H9 (cell line): Measurements from ENCODE around the gene HLF. TPM values are rescaled to one million over a fixed set of nuclear protein-coding genes. Genes with fewer than 3 reads are reported as not detected.

ENCODE experiments used
- DNase-seq: peaks from one replicate; pipeline ENCODE4 v3.0.0-alpha.2; 2017
- H2AFZ ChIP-seq: one replicate; pipeline ENCODE4 v1.6.1; 2013; ENCODE audit warnings: mild to moderate bottlenecking, low read length, control low read depth, moderate library complexity
- H2AK5ac ChIP-seq: 2 replicates; pipeline ENCODE4 v1.6.1; 2013; ENCODE audit warnings: low read length, control low read depth, mixed read lengths; ENCODE audit not compliant: insufficient read length
- H2BK120ac ChIP-seq: one replicate; pipeline ENCODE4 v1.6.1; 2013; ENCODE audit warnings: low read depth, mild to moderate bottlenecking, low read length, control low read depth, inconsistent platforms; ENCODE audit not compliant: poor library complexity, severe bottlenecking
- H2BK12ac ChIP-seq: 2 replicates; pipeline ENCODE4 v1.6.1; 2013; ENCODE audit warnings: low read length, control low read depth, mixed read lengths, low read depth; ENCODE audit not compliant: insufficient read length
- H2BK15ac ChIP-seq: 2 replicates; pipeline ENCODE4 v1.6.1; 2013; ENCODE audit warnings: low read depth, low read length, control low read depth
- H2BK20ac ChIP-seq: one replicate; pipeline ENCODE4 v1.6.1; 2013; ENCODE audit warnings: low read depth, mild to moderate bottlenecking, low read length, control low read depth, inconsistent platforms; ENCODE audit not compliant: poor library complexity, severe bottlenecking
- H2BK5ac ChIP-seq: 2 replicates; pipeline ENCODE4 v1.6.1; 2013; ENCODE audit warnings: low read length, control low read depth, mixed read lengths; ENCODE audit not compliant: insufficient read length
- H3K14ac ChIP-seq: 2 replicates; pipeline ENCODE4 v1.6.1; 2013; ENCODE audit warnings: low read length, control low read depth; ENCODE audit not compliant: insufficient read depth
- H3K18ac ChIP-seq: 2 replicates; pipeline ENCODE4 v1.6.1; 2013; ENCODE audit warnings: low read depth, mild to moderate bottlenecking, mixed read lengths, low read length, control low read depth; ENCODE audit not compliant: insufficient read length
- H3K23ac ChIP-seq: 2 replicates; pipeline ENCODE4 v1.6.1; 2013; ENCODE audit warnings: low read length, control low read depth, mixed read lengths, low read depth; ENCODE audit not compliant: insufficient read length
- H3K23me2 ChIP-seq: 2 replicates; pipeline ENCODE4 v1.6.1; 2013; ENCODE audit warnings: low read depth, mild to moderate bottlenecking, mixed read lengths, low read length, control low read depth; ENCODE audit not compliant: insufficient read length, poor library complexity, severe bottlenecking
- H3K27ac ChIP-seq: 2 replicates; pipeline ENCODE4 v1.5.1; 2013; ENCODE audit warnings: low read length, control low read depth, mixed read lengths, low read depth; ENCODE audit not compliant: insufficient read length
- H3K27me3 ChIP-seq: 2 replicates; pipeline ENCODE4 v1.6.1; 2013; ENCODE audit warnings: low read length, control low read depth, inconsistent platforms; ENCODE audit not compliant: insufficient read depth
- H3K4ac ChIP-seq: 2 replicates; pipeline ENCODE4 v1.6.1; 2013; ENCODE audit warnings: low read depth, mild to moderate bottlenecking, control low read depth, inconsistent platforms, low read length, moderate library complexity
- H3K4me1 ChIP-seq: 2 replicates; pipeline ENCODE4 v1.6.1; 2013; ENCODE audit warnings: low read length, control low read depth, inconsistent platforms; ENCODE audit not compliant: insufficient read depth
- H3K4me2 ChIP-seq: 2 replicates; pipeline ENCODE4 v1.6.1; 2013; ENCODE audit warnings: low read length, control low read depth, mixed read lengths; ENCODE audit not compliant: insufficient read length, insufficient read depth
- H3K56ac ChIP-seq: 2 replicates; pipeline ENCODE4 v1.6.1; 2013; ENCODE audit warnings: low read depth, mild to moderate bottlenecking, mixed read lengths, low read length, control low read depth; ENCODE audit not compliant: insufficient read length
- H3K79me1 ChIP-seq: 2 replicates; pipeline ENCODE4 v1.6.1; 2013; ENCODE audit warnings: low read depth, mild to moderate bottlenecking, moderate library complexity, low read length, control low read depth, inconsistent platforms; ENCODE audit not compliant: insufficient read depth, poor library complexity, severe bottlenecking
- H3K79me2 ChIP-seq: 2 replicates; pipeline ENCODE4 v1.6.1; 2013; ENCODE audit warnings: low read length, control low read depth, inconsistent platforms; ENCODE audit not compliant: insufficient read depth
- H3K9ac ChIP-seq: 2 replicates; pipeline ENCODE4 v1.6.1; 2013; ENCODE audit warnings: low read length, control low read depth, mixed read lengths; ENCODE audit not compliant: insufficient read length; ENCODE audit errors: extremely low read depth
- H3K9me3 ChIP-seq: one replicate; pipeline ENCODE4 v1.6.1; 2013; ENCODE audit warnings: low read depth, low read length, inconsistent platforms; ENCODE audit not compliant: control insufficient read depth
- H3T11ph ChIP-seq: one replicate; pipeline ENCODE4 v1.6.1; 2013; ENCODE audit warnings: mild to moderate bottlenecking, low read length, control low read depth, inconsistent platforms
- H4K20me1 ChIP-seq: one replicate; pipeline ENCODE4 v1.6.1; 2013; ENCODE audit not compliant: control insufficient read depth, insufficient read length, insufficient read depth
- H4K5ac ChIP-seq: 2 replicates; pipeline ENCODE4 v1.6.1; 2013; ENCODE audit warnings: low read depth, mild to moderate bottlenecking, mixed read lengths, low read length, control low read depth; ENCODE audit not compliant: insufficient read length
- H4K8ac ChIP-seq: replicated peaks from 2 replicates; pipeline ENCODE4 v1.6.1; 2013; ENCODE audit warnings: low read length, control low read depth, mixed read lengths, low read depth; ENCODE audit not compliant: insufficient read length
- H4K91ac ChIP-seq: 2 replicates; pipeline ENCODE4 v1.6.1; 2013; ENCODE audit warnings: low read depth, mild to moderate bottlenecking, moderate library complexity, mixed read lengths, low read length, control low read depth; ENCODE audit not compliant: insufficient read length
- H3K27ac Mint-ChIP-seq, 3 experiments: 2 replicates in 2 of 3; 3 replicates in 1 of 3; pipeline ENCODE4 v1.8.0; 2020 to 2021; ENCODE audit warnings: mixed read lengths in 3 of 3, mild to moderate bottlenecking in 1 of 3, moderate library complexity in 1 of 3
- H3K27me3 Mint-ChIP-seq: 2 replicates; pipeline ENCODE4 v1.8.0; 2021; ENCODE audit warnings: low read depth, mild to moderate bottlenecking, moderate library complexity, mixed read lengths
- H3K36me3 Mint-ChIP-seq, 3 experiments: 2 replicates in 2 of 3; 3 replicates in 1 of 3; pipeline ENCODE4 v1.8.0; 2020 to 2021; ENCODE audit warnings: low read depth in 3 of 3, mixed read lengths in 3 of 3; ENCODE audit not compliant: insufficient read depth in 1 of 3
- H3K4me1 Mint-ChIP-seq, 2 experiments: 2 replicates each; pipeline ENCODE4 v1.8.0; 2020; ENCODE audit warnings: mixed read lengths in 2 of 2
- H3K4me3 Mint-ChIP-seq, 2 experiments: 2 replicates in 1 of 2; 3 replicates in 1 of 2; pipeline ENCODE4 v1.8.0; 2020 to 2021; ENCODE audit warnings: mild to moderate bottlenecking in 2 of 2, mixed read lengths in 2 of 2, moderate library complexity in 1 of 2
- H3K9me3 Mint-ChIP-seq, 2 experiments: 2 replicates in 1 of 2; 3 replicates in 1 of 2; pipeline ENCODE4 v1.8.0; 2020; ENCODE audit warnings: mild to moderate bottlenecking in 2 of 2, mixed read lengths in 2 of 2, moderate library complexity in 1 of 2
- WGBS: extraction: QIAGEN DNeasy Blood & Tissue Kit; methylation state at CpG from one replicate; pipeline ENCODE4 v1.1.7; 2013; ENCODE audit warnings: missing lambda C conversion rate, low lambda C conversion rate, mixed read lengths; ENCODE audit not compliant: insufficient read length; ENCODE audit errors: extremely low coverage; 5-methylcytosine and 5-hydroxymethylcytosine counted together
- total RNA-seq: library from RNA; stranded (reverse); gene quantifications from 2 replicates; pipeline ENCODE4 v1.2.1, GENCODE V29; 2021
- TF ChIP-seq, protein P1 (sequence below): fragments of 200-600 bp; sonication (generic); conservative IDR thresholded peaks from 3 replicates; pipeline ENCODE4 v1.8.0; 2021; ENCODE audit warnings: antibody characterized with exemption, mild to moderate bottlenecking

Gene HLF
- total RNA-seq, 1 experiment from 2014 or later = 0.17 TPM

DNA sequence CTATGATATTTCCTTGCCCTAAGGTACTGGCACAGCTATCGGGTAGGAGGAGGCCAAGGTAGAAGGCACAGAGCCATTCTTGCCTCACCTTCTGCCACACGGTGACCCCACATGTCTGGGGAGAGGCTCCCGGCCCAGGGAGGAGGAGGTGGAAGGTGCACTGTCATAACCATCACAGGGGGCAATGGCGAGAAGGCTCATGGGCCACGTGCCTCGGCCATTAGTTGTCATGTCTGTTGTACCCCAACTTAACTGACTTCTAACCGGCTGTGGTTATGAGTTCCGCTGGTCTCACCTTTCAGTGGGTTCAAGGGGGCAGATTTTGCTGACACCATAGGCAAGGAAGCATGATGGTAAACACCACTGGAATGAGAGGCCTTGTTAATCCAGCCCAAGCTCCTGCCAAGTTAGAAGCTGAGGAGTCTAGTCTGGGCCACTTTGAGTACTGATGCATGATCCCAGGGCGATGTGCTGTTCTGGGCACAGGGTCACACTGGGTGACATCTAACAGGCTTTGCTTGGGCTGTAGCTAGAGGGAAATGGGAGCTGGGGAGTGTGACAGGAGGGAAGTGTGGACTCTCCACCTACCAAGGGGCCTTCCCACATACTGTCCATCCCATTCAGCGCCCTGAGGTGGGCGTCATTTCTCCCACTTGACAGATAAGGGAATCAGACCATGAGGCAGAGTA, 39.6 kb downstream of the HLF start:
- Histone ChIP-seq H3K4me2 (no peak overlapping the region), H4K5ac (no peak overlapping the region), H3K56ac (no peak overlapping the region), H2BK120ac (no peak overlapping the region), H3T11ph (no peak overlapping the region), H4K20me1 (no peaks in the 10 kb centered on the region), H3K27ac (no peak overlapping the region), H2AK5ac (no peak overlapping the region), H3K9me3 (no peaks in the 10 kb centered on the region), H3K9ac (no peak overlapping the region), H2BK15ac (no peak overlapping the region), H2BK5ac (no peak overlapping the region), H3K79me1 (no peaks in the 10 kb centered on the region), H2BK12ac (no peak overlapping the region), H3K27me3 (no peaks in the 10 kb centered on the region), H3K4ac (no peak overlapping the region), H3K18ac (no peak overlapping the region), H3K23me2 (no peaks in the 10 kb centered on the region), H4K91ac (no peak overlapping the region), H4K8ac (no peak overlapping the region), H3K4me1 (no peaks in the 10 kb centered on the region), H3K14ac (no peak overlapping the region), H2AFZ (no peak overlapping the region), H3K79me2 (no peaks in the 10 kb centered on the region), H2BK20ac (no peak overlapping the region), H3K23ac (no peak overlapping the region)
- Mint-ChIP-seq H3K27ac (no peak overlapping the region), H3K4me1 (peaks cover 20 to 26% of the 10 kb centered on the region in 2 experiments), H3K27me3 (no peaks in the 10 kb centered on the region), H3K9me3 (no peaks in the 10 kb centered on the region; a peak in 1 of 5 replicates), H3K4me3 (no peak overlapping the region), H3K36me3 (no peaks in the 10 kb centered on the region)
- WGBS = no CpG with 5 or more reads among the region's 11 CpGs
- TF ChIP-seq, protein P1, sequence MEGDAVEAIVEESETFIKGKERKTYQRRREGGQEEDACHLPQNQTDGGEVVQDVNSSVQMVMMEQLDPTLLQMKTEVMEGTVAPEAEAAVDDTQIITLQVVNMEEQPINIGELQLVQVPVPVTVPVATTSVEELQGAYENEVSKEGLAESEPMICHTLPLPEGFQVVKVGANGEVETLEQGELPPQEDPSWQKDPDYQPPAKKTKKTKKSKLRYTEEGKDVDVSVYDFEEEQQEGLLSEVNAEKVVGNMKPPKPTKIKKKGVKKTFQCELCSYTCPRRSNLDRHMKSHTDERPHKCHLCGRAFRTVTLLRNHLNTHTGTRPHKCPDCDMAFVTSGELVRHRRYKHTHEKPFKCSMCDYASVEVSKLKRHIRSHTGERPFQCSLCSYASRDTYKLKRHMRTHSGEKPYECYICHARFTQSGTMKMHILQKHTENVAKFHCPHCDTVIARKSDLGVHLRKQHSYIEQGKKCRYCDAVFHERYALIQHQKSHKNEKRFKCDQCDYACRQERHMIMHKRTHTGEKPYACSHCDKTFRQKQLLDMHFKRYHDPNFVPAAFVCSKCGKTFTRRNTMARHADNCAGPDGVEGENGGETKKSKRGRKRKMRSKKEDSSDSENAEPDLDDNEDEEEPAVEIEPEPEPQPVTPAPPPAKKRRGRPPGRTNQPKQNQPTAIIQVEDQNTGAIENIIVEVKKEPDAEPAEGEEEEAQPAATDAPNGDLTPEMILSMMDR = no peak
- DNase-seq = no peak
